HS-27A (cell line): ENCODE results near the gene C22orf31.
A peak's percentile ranks its signal among the peaks of the same experiment; 100 is the strongest.
"Not testable (repeated sequence)": the region's sequence is repeated elsewhere in the genome, so short reads cannot be mapped to it uniquely, and the experiment has no call there.

Source experiments
- DNase-seq: peaks from one replicate; pipeline ENCODE4 v3.0.0-alpha.2; 2012; ENCODE audit warnings: low read depth, missing footprints

C22orf31 gene

DNA sequence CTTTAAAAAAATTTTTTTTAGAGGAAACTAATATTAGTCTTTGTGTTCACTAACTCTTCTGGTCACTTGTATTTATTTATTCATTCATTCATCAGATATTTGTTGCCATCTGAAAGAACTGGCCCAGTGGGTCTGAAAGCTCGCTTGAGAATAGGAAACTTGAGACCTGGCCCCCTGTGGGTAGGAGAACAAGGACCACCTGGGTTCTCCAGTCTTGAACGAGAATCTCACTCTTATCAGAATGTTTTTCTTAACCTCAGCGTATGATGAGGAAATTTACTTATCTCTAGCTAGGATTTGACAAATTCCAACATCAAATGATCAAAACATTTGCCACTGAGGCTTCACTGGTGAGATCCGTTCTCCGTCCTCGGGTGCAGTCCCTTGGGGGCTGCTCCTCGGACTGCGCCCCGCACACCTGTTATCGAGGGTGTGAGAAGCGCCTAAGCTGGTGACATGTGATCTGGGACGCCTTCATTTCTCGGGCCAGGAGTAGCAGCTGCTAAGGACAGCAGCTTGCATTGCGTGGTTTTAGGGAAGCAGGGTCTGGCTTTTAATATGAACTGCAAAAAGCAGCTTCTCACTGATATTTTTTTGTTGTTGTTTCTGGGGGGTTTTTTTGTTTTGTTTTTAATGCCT is 6.3 kb downstream of the C22orf31 start:
- DNase-seq = no peak

DNA sequence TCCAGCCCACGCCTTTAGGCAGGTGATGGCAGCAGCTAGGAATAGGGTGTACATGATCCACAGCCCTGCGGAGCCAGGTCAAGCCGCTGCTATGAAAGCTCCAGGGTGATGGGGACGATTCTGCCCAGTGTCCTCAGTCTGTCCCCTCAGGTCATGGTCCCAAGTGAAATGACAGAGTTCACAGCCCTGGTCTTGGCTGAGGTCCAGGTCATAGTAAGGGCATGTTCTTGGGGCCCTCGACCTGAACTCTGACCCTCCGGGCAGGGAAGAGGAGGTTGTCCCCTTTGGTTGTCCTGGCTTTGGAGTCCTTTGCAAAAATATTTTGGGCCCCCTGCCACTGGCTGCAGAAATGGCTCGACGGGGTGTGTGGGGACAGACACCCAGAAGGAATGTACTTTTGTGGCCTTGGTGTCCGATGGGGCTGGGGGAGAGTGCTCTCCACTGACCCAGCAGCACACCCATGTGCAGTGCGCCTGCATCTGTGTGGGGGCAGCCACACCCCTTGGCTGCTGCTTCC is 7.3 kb downstream of the C22orf31 start:
- DNase-seq = no peak

DNA sequence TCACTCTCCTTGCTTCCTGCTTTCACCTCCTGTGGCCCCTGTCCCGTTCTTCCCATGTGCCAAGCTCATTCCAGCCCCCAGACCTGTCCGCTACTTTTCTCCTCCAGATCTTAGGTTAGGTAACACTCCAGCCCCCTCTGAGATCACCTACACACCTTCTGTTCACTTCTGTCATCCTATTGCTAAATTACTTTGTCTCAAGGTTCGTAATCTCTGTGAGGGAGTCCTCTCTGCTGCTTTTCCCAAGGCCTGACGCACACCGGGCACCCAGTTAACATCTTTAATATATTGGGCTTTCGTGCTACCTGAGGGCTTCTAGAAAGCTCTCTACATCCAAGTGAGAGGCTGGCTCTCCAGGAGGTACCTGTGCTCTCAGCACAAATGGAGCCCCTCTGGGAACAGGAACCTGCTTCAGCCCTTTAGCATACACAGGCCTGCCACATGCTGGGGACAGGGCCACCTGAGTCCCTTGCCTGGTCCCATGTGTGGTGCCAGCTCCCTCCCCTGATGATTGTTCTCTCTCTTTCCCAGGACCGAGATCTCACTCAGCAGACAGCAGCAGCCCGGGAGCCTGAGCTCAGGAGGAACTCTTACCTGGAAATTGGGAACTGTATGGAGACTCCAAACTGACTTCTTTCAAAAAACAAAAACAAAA is 8.5 kb downstream of the C22orf31 start:
- DNase-seq = no peak

DNA sequence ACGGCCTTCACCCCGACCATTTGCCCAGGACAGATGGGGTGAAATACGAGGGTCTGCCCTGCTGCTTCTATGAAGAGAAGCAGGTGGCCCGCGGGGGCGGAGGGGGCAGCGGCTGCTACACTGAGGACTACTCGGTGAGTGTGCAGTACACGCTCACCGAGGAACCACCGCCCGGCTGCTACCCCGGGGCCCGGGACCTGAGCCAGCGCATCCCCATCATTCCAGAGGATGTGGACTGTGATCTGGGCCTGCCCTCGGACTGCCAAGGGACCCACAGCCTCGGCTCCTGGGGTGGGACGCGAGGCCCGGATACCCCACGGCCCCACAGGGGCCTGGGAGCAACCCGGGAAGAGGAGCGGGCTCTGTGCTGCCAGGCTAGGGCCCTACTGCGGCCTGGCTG is 11.2 kb downstream of the C22orf31 start:
- no peak for DNase-seq

DNA sequence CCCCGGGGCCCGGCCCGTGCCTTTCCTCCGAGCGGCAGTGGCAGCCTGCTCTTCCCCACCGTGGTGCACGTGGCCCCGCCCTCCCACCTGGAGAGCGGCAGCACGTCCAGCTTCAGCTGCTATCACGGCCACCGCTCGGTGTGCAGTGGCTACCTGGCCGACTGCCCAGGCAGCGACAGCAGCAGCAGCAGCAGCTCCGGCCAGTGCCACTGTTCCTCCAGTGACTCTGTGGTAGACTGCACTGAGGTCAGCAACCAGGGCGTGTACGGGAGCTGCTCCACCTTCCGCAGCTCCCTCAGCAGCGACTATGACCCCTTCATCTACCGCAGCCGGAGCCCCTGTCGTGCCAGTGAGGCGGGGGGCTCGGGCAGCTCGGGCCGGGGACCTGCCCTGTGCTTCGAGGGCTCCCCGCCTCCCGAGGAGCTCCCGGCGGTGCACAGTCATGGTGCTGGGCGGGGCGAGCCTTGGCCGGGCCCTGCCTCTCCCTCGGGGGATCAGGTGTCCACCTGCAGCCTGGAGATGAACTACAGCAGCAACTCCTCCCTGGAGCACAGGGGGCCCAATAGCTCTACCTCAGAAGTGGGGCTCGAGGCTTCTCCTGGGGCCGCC is 11.9 kb downstream of the C22orf31 start:
- DNase-seq = no peak

DNA sequence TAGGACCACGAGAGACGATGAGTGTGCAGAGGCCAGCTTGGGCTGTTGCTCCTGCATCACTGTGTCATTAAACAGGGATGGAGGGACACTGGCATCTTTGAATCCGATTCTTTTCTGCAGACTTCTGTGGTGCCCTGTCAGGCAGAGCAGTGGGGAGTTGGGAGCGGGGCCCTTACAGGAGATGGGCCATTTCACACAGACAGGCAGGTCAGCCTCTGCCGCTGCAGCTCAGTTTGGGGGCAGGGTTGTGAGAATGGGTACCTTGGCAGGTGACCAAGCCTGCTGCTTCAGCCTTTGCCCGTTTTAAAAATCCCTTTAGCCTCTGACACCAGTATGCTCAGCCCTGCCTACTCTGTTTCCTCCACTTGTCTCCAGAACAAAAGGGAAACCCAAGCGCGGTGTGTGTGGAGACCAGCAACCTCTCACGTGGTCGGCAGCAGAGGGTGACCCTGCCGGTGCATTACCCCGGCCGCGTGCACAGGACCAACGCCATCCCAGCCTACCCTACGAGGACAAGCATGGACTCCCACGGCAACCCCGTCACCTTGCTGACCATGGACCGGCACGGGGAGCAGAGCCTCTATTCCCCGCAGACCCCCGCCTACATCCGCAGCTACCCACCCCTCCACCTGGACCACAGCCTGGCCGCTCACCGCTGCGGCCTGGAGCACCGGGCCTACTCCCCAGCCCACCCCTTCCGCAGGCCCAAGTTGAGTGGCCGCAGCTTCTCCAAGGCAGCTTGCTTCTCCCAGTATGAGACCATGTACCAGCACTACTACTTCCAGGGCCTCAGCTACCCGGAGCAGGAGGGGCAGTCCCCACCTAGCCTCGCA is 12.6 kb downstream of the C22orf31 start:
- DNase-seq = no peak

DNA sequence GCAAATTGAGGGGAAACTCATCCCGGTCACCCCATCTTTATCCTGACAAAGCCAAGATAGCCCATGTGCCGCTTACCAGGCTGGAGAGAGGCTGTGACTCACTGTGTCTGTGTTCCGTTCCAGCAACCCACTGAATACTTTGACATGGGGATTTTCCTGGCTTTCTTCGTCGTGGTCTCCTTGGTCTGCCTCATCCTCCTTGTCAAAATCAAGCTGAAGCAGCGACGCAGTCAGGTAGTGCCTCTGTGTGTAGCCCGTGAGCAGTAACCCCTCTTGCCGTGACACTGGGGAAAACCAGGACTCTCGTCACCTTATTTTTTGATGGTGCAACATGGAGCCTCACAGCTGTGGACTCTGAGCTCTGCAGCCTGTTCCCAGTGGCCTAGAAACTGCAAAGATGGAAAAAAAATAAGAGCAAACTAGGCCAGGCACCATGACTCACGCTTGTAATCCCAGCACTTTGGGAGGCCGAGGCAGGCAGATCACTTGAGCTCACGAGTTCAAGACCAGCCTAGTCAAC is 16.9 kb downstream of the C22orf31 start:
- peak; percentile 26 for DNase-seq

DNA sequence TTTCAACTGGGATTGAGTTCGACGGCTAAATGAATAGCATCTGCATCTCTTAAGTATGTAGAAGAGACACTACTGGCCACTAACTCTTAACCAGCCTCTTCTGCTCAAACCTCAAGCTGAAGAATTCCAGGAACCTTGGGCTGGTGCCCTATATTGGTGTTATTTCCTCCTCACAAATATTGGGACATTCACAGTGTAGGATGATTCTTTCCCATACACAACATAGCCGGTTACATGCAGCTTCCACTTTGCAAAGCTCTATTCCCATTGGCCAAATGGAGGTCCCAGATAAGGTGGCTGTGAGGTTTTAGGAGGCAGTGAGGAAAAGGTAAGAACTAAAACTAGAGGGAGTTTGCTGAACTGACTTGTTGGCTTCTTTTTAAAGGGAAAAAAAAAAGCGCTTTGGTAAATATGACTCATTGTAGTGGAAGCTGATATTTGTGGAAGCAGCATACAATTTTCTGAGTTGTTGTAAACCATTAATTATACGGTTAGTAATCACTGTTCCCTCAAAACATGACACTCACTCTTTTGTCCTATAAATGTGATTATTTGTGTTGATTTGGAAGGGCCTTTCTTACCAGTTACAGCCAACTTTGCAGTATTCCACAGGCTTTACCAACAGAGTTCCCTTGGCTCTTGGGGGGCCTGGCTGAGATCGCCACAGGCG is 17.6 kb downstream of the C22orf31 start:
- DNase-seq = peak; percentile 23

DNA sequence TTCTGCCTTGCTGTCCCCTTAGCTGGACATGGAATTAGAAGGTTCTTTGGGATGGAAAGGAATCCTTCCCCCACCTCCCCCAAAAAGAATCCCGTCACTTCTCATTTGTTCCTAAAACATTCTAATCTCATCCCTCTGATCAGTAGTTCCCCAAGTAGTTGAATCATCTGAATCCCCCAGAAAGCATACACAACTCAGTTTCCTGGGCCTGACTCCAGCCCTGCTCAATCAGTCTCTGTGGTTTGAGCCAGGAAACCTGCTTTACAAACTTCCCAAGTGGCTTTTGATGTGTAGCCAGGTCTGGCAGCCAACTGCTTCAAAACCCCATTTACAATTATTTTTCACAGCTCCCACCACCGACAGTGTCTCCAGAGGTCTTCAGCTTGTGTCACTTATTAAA is 20.2 kb downstream of the C22orf31 start:
- no peak for DNase-seq

DNA sequence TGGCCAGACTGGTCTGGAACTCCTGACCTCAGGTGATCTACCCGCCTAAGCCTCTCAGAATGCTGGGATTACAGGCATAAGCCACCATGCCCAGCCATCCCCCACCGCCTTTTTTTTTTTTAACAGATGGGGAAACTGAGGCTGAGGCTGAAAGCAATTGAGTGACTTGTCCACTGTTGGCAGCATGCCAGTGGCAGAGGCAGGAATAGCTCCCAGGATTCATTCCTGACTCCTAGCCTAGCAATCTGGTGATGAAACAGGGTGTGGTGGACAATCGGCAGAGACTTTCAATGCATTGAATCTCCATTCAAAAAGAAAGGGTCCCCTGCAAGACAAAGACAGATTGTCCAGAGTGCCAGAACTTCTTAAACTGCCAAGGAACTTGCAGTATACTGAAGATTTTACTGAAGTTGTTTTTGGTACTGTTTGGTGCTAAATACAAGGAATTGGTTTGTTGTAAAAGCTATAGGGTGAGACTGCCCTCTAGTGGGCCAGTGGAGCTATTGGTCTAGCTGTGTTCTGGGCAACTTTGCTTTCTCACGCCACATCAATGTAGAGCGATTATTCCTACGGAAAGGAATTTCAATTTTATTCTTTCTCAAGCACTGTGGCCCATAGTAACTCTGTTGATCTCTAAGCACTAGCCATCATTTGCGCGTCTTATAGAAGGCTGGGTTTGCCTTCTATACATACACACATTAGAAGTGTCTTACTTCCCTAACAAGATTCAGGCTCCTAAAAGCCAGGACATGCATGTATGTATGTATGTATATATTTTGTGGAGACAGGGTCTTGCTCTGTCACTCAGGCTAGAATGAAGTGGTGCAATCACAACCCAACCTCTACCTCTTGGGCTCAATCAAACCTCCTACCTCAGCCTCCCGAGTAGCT is 21.0 kb downstream of the C22orf31 start:
- DNase-seq = peak; percentile 49

DNA sequence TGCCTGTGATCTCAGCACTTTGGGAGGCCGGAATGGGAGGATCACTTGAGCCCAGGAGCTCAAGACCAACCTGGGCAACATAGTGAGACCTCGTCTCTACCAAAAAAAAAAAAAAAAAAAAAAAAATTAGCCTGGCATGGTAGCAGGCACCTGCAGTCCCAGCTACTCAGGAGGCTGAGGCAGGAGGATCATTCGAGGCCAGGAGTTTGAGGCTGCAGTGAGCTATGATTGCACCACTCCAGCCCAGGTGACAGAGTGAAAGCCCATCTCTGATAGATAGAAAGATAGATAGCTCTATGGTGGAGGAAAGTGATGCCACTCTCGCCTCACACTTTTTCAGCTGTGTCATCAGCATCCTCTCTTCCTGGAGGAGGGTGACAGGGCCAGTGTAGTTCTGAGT is 21.9 kb downstream of the C22orf31 start:
- not testable (repeated sequence) for DNase-seq

DNA sequence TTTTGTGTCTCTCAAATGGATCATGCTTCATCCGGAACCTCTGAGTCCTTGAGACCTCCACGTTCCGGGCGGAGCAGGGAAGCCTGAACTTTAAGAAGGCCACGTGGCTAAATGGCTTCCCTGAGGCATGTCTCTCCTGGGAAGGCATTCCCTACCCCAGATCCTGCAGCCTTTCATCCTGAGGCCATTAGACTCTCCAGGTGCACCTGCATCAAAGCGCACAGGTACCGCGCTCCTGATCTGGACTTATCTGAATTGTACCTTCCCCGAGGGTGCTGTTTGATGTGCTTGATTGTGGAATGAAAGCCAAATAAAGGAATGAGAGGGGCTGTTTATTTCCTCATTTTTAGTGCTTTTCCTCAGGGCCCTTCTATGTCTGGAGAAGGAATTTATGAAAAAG is 22.5 kb downstream of the C22orf31 start:
- DNase-seq = no peak

DNA sequence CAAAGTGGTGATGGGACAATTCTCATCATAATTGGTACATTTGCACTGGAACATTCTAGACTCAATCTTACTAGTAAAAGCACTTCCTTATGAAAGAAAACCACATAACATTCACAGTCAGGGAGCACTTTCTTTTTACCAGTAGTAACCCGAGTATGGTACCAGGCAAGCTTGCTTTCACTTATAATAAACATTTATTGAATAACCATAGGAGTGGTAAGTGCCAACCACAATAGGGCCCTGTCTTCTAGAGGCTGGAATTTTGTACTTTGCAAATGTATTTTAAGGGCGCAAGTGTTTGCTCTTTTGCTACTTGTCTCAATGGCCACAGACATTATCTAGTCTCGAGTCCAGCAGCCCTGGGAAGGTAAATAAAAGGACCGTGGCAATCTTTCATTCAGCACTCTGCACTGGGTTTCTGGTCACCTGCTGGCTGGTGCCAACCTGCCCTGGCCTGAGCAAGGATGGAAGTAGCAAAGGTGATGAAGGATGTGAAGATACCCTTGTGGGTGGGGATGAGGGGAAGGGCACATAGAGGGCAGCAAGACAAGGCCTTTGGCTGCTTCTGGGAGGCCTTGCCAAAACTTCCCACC is 24.2 kb downstream of the C22orf31 start:
- no peak for DNase-seq

DNA sequence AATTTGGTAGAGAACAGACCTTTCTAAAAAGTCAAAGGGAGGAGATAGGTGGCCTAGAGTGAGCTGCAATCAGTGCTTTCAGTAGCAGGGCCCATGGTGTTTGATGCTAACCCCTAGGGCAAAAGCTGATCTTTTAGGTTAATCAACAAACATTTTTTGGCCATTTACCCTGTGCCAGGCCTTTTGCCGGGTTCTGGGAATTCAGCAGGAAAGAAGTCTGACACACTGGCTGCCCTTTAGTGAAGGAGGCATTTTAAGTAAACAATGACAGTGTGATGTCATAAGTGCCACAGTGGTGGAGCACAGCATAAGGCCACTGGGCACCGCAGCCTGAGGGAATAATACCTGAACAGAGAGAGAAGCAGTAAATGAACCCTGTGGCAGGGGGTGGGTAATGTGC is 29.0 kb downstream of the C22orf31 start:
- DNase-seq = no peak

DNA sequence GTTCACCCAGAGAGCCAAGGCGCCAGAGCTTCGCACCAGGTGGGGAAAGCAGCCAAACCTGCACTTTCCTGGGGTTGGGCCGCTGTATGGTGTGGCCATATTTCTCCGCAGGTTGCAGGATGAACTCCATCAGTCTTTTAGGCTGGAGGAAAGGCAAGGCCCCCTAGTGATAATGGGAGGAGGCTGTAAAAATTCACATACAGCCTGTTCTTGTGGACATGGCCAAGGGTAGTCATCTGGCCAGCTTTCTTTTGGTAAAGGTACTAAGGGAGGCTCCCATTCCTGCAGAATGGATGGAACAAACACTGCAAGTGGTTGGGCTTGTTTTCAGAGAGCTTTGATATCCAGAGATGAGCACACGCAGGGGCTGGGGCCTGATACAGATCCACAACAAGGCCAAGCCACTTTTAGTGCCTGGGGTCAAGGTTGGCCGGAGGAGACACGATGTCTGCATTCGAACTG is 29.6 kb downstream of the C22orf31 start:
- DNase-seq = no peak

DNA sequence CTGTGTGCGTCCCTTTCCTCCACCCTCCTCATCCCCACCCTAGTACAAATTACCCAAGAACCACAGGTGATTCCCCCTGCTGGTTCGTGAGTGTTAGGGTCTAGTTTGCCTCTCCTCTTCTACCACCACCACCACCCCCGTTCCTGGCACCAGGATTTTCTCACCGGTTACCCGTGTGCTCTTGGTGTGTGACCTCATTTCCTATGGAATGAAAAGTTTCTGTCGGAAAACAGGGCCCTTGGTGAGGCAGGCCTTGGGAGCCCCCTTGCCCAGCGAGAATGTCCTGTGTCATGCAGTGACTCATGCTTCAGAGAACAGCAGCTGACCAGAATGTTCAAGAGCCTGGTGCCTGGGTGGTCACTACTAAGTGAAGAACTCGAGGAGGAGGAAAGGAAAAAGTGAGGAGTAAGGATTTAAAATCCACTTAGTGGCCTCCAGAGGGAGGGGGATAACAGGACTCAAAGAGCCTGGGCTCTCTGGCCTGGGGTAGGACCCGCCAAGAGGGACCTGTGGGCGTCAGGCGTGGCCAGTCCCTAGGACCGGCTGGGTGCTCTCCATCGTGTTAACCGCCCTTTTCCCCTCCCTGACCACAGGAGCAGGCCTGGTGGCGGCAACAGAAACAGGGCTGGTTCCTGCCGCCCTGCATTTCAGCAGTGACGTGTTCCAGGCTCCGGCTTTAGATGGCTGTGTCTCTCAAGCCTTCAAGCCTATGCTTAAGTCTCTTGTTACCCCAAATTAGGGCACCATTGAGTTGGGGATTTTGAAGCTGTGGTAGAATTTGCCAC is 30.2 kb downstream of the C22orf31 start:
- peak; percentile 82 for DNase-seq

DNA sequence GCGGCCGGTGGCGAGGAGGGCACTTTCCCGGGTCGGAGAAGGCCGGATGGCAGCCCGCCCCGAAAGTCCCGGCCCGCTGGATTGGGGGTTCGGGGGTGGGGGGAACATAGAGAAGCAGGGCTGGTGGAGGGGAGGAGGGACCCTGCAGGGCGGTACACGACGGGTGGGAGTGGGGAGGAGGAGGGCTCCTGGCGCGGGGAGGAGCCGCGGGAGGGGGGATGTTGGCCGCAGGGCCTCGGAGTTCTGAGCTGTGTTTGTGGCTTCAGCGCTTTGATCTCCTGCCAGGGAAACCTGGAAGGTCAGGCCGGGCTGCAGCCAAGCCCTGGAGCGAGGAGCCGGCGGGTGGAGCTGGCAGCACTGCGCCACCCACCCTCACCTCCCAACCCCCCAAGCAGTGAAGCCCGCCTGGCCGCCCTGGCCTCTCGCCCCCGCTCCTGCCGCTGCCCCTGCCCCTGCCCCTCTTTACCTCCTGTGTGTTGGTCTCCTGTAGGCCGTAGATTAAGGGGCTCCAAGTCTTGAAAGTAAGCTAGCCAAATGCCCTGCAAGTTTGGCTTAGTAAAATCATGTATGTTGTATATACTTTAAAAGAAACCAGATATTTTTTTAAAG is 30.9 kb downstream of the C22orf31 start:
- DNase-seq = no peak

DNA sequence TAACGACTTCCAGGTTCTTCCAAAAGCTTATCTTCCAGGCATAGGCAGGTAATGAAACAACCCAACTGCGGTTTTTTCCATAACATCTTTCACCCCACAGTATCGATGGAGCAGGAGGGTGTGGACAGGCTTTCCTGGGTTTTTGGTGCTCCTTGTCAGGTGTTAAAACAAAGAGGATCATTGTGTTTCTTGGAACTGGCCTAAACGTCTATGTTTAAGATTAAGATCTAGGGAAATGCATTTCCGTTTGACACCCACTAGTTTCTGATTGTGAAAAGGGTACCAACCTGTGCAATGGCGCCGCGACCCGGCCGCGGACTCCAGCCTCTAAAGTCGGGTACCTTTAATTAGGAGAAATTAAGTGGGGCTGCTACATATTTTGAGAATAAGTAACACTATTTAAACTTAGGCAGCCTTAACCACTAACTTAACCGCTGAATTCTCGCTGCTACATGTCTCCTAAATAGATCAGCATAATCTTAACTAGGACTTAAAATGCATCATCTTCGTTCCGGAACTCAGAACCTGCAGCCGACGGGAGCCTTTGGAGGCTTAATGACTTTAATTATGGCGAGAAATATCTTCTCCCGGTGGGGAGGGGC is 31.5 kb downstream of the C22orf31 start:
- no peak for DNase-seq
